Measurements from ENCODE around the gene GDNF.

GDNF gene

GRCh38 chr5:37774912-37775483 lies 64.8 kb downstream of the GDNF start:
- DNase-seq: no peak

GRCh38 chr5:37773809-37774208 lies 66.0 kb downstream of the GDNF start:
- DNase-seq: no peak

GRCh38 chr5:37772255-37772654 lies 67.6 kb downstream of the GDNF start:
- no peak for DNase-seq

- no peak for DNase-seq
Measured at GRCh38 chr5:37771731-37772130, 68.1 kb downstream of the GDNF start.

GRCh38 chr5:37771203-37771611 lies 68.6 kb downstream of the GDNF start:
- no peak for DNase-seq

GRCh38 chr5:37770786-37771185 lies 69.1 kb downstream of the GDNF start:
- no peak for DNase-seq

GRCh38 chr5:37769840-37770239 lies 70.0 kb downstream of the GDNF start:
- no peak for DNase-seq

GRCh38 chr5:37769108-37769507 lies 70.7 kb downstream of the GDNF start:
- no peak for DNase-seq

- no peak for DNase-seq
Measured at GRCh38 chr5:37768371-37768770, 71.5 kb downstream of the GDNF start.

GRCh38 chr5:37767961-37768360 lies 71.9 kb downstream of the GDNF start:
- no peak for DNase-seq

GRCh38 chr5:37767251-37767650 lies 72.6 kb downstream of the GDNF start:
- DNase-seq: no peak

All from bone marrow (tissue), 2 donors.